ENCODE measurements around the gene CDH18.

The CDH18 gene

DNA sequence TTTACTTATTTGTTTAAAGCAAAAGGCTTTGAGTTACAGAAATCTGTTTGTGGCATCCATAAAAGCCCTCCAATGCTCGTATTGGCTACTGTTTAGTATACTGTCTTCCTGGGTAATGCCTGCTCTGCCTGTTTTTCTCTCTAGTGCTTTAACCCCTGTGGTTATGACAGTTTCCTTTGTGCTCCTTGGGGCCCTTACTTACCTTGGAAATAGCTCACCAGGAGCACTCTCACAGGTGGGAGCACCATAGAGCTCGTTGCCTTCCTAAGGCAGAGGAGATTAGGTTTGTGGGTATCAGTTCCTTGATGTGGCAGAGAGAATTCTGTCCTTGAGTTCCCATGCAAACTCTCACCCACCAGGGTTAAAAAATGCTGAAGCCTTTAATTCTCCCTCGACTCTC lies 242.8 kb downstream of the CDH18 start:
- TF ChIP-seq EZH2 (IDR thresholded peaks at IDR 0.05; ENCODE audit: borderline replicate concordance, low read length) = no peak
- TF ChIP-seq, protein P1, sequence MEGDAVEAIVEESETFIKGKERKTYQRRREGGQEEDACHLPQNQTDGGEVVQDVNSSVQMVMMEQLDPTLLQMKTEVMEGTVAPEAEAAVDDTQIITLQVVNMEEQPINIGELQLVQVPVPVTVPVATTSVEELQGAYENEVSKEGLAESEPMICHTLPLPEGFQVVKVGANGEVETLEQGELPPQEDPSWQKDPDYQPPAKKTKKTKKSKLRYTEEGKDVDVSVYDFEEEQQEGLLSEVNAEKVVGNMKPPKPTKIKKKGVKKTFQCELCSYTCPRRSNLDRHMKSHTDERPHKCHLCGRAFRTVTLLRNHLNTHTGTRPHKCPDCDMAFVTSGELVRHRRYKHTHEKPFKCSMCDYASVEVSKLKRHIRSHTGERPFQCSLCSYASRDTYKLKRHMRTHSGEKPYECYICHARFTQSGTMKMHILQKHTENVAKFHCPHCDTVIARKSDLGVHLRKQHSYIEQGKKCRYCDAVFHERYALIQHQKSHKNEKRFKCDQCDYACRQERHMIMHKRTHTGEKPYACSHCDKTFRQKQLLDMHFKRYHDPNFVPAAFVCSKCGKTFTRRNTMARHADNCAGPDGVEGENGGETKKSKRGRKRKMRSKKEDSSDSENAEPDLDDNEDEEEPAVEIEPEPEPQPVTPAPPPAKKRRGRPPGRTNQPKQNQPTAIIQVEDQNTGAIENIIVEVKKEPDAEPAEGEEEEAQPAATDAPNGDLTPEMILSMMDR (IDR thresholded peaks at IDR 0.05; ENCODE audit: low read length) = no peak
- Histone ChIP-seq H3K36me3 (ENCODE audit: insufficient read depth, low read length) (no peaks in the 10 kb centered on the region), H4K20me1 (ENCODE audit: insufficient read depth, low read length) (no peaks in the 10 kb centered on the region), H3K9ac (ENCODE audit: low read length) (no peak overlapping the region), H3K9me2 (ENCODE audit: low read depth, low read length) (no peaks in the 10 kb centered on the region), H3K79me2 (ENCODE audit: insufficient read depth, low read length) (no peaks in the 10 kb centered on the region), H3K4me3 (ENCODE audit: low read depth, low read length, poor library complexity, severe bottlenecking) (no peak overlapping the region), H3F3A (ENCODE audit: insufficient read depth, low read length) (no peaks in the 10 kb centered on the region), H3K4me2 (ENCODE audit: low read length) (no peak overlapping the region), H3K9me3 (ENCODE audit: low read length) (no peaks in the 10 kb centered on the region), H2AFZ (ENCODE audit: low read length) (no peak overlapping the region), H3K27ac (ENCODE audit: low read depth, low read length, poor library complexity, severe bottlenecking) (no peak overlapping the region), H3K27me3 (ENCODE audit: insufficient read depth, low read length) (no peaks in the 10 kb centered on the region), H3K4me1 (ENCODE audit: insufficient read depth, low read length, severe bottlenecking) (no peaks in the 10 kb centered on the region)

DNA sequence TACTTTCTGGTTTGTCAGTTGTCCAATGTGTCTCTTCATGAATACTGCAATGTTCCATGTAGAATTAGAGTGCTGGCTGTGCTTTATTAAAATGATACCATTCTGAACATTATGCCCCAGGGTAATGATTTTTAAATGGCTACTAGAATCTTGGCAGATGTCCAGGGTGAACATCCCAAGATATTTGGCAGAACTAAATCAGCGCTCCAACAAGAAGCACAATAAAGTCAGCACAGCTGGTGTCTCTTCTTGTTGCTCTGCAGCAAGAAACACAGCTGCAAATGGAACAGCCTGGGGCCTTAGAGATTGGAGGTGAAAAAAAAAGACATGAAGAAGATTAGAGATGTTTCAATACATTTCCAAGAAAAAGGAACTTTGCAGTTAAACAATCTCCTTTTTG lies 248.3 kb downstream of the CDH18 start:
- TF ChIP-seq, protein P1 (IDR thresholded peaks at IDR 0.05; ENCODE audit: low read length) = no peak
- no peak for TF ChIP-seq EZH2 (IDR thresholded peaks at IDR 0.05; ENCODE audit: borderline replicate concordance, low read length)
- Histone ChIP-seq H3F3A (ENCODE audit: insufficient read depth, low read length) (no peaks in the 10 kb centered on the region), H3K9ac (ENCODE audit: low read length) (no peak overlapping the region), H3K9me2 (ENCODE audit: low read depth, low read length) (no peaks in the 10 kb centered on the region), H3K4me2 (ENCODE audit: low read length) (no peak overlapping the region), H3K79me2 (ENCODE audit: insufficient read depth, low read length) (no peaks in the 10 kb centered on the region), H3K27me3 (ENCODE audit: insufficient read depth, low read length) (no peaks in the 10 kb centered on the region), H4K20me1 (ENCODE audit: insufficient read depth, low read length) (no peaks in the 10 kb centered on the region), H3K36me3 (ENCODE audit: insufficient read depth, low read length) (no peaks in the 10 kb centered on the region), H3K27ac (ENCODE audit: low read depth, low read length, poor library complexity, severe bottlenecking) (no peak overlapping the region), H3K4me1 (ENCODE audit: insufficient read depth, low read length, severe bottlenecking) (no peaks in the 10 kb centered on the region), H2AFZ (ENCODE audit: low read length) (no peak overlapping the region), H3K9me3 (ENCODE audit: low read length) (no peaks in the 10 kb centered on the region), H3K4me3 (ENCODE audit: low read depth, low read length, poor library complexity, severe bottlenecking) (no peak overlapping the region)

DNA sequence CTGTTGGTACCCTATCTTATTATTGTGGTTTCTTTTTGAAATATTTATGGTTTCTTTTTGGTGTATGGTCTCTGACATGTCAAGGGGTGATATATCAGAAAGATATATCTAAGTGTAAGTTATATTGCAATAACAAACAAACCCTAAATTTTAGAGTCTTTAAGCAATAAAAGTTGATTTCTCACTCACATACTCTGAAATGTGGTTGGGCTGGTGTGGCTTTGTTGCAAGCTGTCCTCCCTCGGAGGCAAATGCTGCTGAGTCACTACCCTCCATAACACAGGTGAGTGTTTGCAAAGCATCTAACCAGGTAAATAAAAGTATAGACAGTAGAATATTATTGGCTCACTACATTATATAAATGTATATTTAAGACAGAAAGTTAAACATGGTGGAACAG lies 253.2 kb downstream of the CDH18 start:
- Histone ChIP-seq H3K4me1 (ENCODE audit: insufficient read depth, low read length, severe bottlenecking) (no peaks in the 10 kb centered on the region), H3K36me3 (ENCODE audit: insufficient read depth, low read length) (no peaks in the 10 kb centered on the region), H3K27ac (ENCODE audit: low read depth, low read length, poor library complexity, severe bottlenecking) (no peak overlapping the region), H3F3A (ENCODE audit: insufficient read depth, low read length) (no peaks in the 10 kb centered on the region), H3K4me3 (ENCODE audit: low read depth, low read length, poor library complexity, severe bottlenecking) (no peak overlapping the region), H4K20me1 (ENCODE audit: insufficient read depth, low read length) (no peaks in the 10 kb centered on the region), H3K9me3 (ENCODE audit: low read length) (peaks cover 6% of the 10 kb centered on the region; the same call in 1 of the 2 replicates), H3K4me2 (ENCODE audit: low read length) (no peak overlapping the region), H3K27me3 (ENCODE audit: insufficient read depth, low read length) (no peaks in the 10 kb centered on the region), H3K79me2 (ENCODE audit: insufficient read depth, low read length) (no peaks in the 10 kb centered on the region), H2AFZ (ENCODE audit: low read length) (no peak overlapping the region), H3K9ac (ENCODE audit: low read length) (no peak overlapping the region), H3K9me2 (ENCODE audit: low read depth, low read length) (no peaks in the 10 kb centered on the region)
- TF ChIP-seq, protein P1 (IDR thresholded peaks at IDR 0.05; ENCODE audit: low read length) = no peak
- TF ChIP-seq EZH2 (IDR thresholded peaks at IDR 0.05; ENCODE audit: borderline replicate concordance, low read length) = no peak

Measured in OCI-LY1 (cell line).